Activated CD4-positive, alpha-beta T cell treated with anti-CD3 and anti-CD28 coated beads, Interleukin-2, amount 10 ng/mL, durations not matched to agents 7 days and 5 days (primary cell): ENCODE data around the gene TLK1. TPM values are rescaled to one million over a fixed set of nuclear protein-coding genes. Genes with fewer than 3 reads are reported as not detected.

ENCODE experiments used
- CTCF ChIA-PET: fragments of 350-600 bp; sonication (Branson Sonifier 250); formaldehyde crosslinking; loops from one replicate; lab custom pipeline; 2021; ENCODE audit warnings: antibody characterized with exemption; lab: Charles Lee
- POLR2A ChIA-PET: fragments of 350-600 bp; sonication (Branson Sonifier 250); formaldehyde crosslinking; loops from one replicate; lab custom pipeline; 2021; ENCODE audit warnings: antibody characterized with exemption; lab: Charles Lee
- DNase-seq: peaks from one replicate; pipeline ENCODE4 v3.0.0-alpha.2; 2020
- H3K27ac Mint-ChIP-seq: one replicate; pipeline ENCODE4 v1.8.0; 2021; ENCODE audit warnings: mild to moderate bottlenecking, moderate library complexity, mixed read lengths
- H3K27me3 Mint-ChIP-seq: one replicate; pipeline ENCODE4 v1.8.0; 2021; ENCODE audit warnings: mixed read lengths
- H3K36me3 Mint-ChIP-seq: one replicate; pipeline ENCODE4 v1.8.0; 2021; ENCODE audit warnings: low read depth, mixed read lengths
- H3K4me1 Mint-ChIP-seq: one replicate; pipeline ENCODE4 v1.8.0; 2021; ENCODE audit warnings: mixed read lengths
- H3K4me3 Mint-ChIP-seq: one replicate; pipeline ENCODE4 v1.8.0; 2021; ENCODE audit warnings: mild to moderate bottlenecking, moderate library complexity, mixed read lengths
- H3K9me3 Mint-ChIP-seq: one replicate; pipeline ENCODE4 v1.8.0; 2021; ENCODE audit warnings: mixed read lengths
- total RNA-seq, 2 experiments: library from RNA; stranded (reverse); gene quantifications; one replicate each; pipeline ENCODE4 v1.2.3, GENCODE V29; 2021

The TLK1 gene
- total RNA-seq, 2 experiments from 2014 or later = 87.1 to 92.5 TPM

DNA sequence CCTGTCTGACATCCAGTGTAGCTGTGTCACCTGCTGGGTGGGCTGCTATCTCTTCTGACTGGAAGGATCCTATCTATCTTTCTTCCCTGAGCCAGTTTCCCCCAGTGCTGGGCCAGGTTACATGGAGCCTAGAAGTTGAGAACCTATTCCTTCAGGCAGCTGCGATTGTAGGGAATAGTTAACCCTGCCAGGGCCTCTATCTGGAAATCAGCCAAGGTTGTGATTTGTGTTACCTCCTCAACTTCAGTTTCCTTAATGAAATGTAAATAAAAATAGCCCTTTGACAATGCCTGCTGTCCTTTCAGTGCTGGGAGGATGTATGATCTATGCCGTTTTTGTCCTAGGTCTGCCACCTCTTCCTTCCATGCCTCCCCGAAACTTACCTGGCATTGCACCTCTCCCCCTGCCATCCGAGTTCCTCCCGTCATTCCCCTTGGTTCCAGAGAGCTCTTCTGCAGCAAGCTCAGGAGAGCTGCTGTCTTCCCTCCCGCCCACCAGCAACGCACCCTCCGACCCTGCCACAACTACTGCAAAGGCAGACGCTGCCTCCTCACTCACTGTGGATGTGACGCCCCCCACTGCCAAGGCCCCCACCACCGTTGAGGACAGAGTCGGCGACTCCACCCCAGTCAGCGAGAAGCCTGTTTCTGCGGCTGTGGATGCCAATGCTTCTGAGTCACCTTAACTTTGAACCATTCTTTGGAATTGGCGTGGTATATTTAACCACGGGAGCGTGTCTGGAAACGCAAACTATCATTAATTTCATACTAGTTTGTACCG, 195.1 kb downstream of the TLK1 start:
- no peak for DNase-seq
- H3K36me3 Mint-ChIP-seq = peaks cover 34% of the 10 kb centered on the region
- no peaks in the 10 kb centered on the region for H3K27me3 Mint-ChIP-seq
- H3K4me1 Mint-ChIP-seq = no peaks in the 10 kb centered on the region
- no peak overlapping the region for H3K27ac Mint-ChIP-seq
- H3K9me3 Mint-ChIP-seq = no peaks in the 10 kb centered on the region
- CTCF ChIA-PET = interaction anchor here (1.1 to 2.0 kb wide), 3 partner anchors 10 to 464 kb away, joined by 3 to 6 read pairs (median 3); partner anchors contain the start of gene GORASP2
- POLR2A ChIA-PET = no interaction called here
- H3K4me3 Mint-ChIP-seq = no peak overlapping the region

DNA sequence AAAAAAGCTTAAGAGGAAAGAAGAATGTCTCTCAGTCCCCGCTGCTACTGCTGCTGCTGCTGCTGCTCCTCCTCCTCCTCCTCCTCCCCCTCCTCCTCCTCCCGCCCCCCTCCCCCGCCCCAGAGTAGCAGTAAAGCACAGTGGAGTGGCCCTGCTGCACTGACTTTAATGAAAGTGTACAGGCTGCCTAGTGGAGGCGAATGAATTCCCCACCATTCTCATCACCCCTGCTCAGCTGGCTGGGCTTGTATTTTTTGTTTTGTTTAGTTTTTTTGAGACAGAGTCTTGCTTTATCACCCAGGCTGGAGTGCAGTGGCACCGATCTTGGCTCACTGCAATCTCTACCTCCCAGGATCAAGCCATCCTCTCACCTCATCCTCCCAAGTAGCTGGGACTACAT, 197.3 kb downstream of the TLK1 start:
- no peak for DNase-seq
- Mint-ChIP-seq H3K27ac (no peak overlapping the region), H3K36me3 (peaks cover 39% of the 10 kb centered on the region), H3K4me1 (no peaks in the 10 kb centered on the region), H3K27me3 (no peaks in the 10 kb centered on the region), H3K4me3 (no peak overlapping the region), H3K9me3 (no peaks in the 10 kb centered on the region)
- ChIA-PET POLR2A (no interaction called here), CTCF (interaction anchor here (2.0 kb wide), 1 partner anchor 34 kb away, joined by 6 read pairs; the partner anchor contains the start of gene GORASP2)

- peaks cover 61% of the 10 kb centered on the region for H3K36me3 Mint-ChIP-seq
- H3K4me1 Mint-ChIP-seq = no peaks in the 10 kb centered on the region
- no peak overlapping the region for H3K4me3 Mint-ChIP-seq
- CTCF ChIA-PET = interaction anchor here (1.6 kb wide), 1 partner anchor 25 kb away, joined by 4 read pairs; the partner anchor contains the start of gene GORASP2
- no peaks in the 10 kb centered on the region for H3K9me3 Mint-ChIP-seq
- no peak overlapping the region for H3K27ac Mint-ChIP-seq
- no peak for DNase-seq
- POLR2A ChIA-PET = no interaction called here
- H3K27me3 Mint-ChIP-seq = no peaks in the 10 kb centered on the region
Measured at GRCh38 chr2:170953941-170954340, 206.8 kb downstream of the TLK1 start.

- POLR2A ChIA-PET = no interaction called here
Measured at GRCh38 chr2:170950221-170950761, 210.4 kb downstream of the TLK1 start.

DNA sequence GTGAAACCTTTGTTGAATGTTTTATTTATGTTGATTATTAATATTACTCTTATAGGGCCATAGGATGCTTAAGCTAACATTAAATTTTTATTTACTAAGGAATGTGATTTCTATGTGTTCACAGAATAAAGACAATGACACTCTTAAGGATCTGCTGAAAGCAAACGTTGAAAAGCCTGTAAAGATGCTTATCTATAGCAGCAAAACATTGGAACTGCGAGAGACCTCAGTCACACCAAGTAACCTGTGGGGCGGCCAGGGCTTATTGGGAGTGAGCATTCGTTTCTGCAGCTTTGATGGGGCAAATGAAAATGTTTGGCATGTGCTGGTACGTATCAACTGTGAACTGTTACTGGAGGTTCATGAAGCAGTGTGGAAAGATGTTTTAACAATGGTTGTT, 211.3 kb downstream of the TLK1 start:
- no peak for DNase-seq
- peaks cover 48% of the 10 kb centered on the region for H3K36me3 Mint-ChIP-seq
- ChIA-PET POLR2A (no interaction called here), CTCF (interaction anchor here (0.5 to 1.6 kb wide), 2 partner anchors 20 to 1051 kb away, joined by 3 to 8 read pairs; partner anchors contain the start of gene GORASP2)
- H3K27ac Mint-ChIP-seq = no peak overlapping the region
- H3K27me3 Mint-ChIP-seq = no peaks in the 10 kb centered on the region
- no peak overlapping the region for H3K4me3 Mint-ChIP-seq
- peaks cover 5% of the 10 kb centered on the region for H3K4me1 Mint-ChIP-seq
- H3K9me3 Mint-ChIP-seq = no peaks in the 10 kb centered on the region

More at GRCh38 chr2:170950221-170950761, 210.4 kb downstream of the TLK1 start:
- DNase-seq = no peak
- no peak overlapping the region for H3K27ac Mint-ChIP-seq
- CTCF ChIA-PET = interaction anchor here (3.1 kb wide), 1 partner anchor 21 kb away, joined by 11 read pairs; the partner anchor contains the start of gene GORASP2
- no peaks in the 10 kb centered on the region for H3K27me3 Mint-ChIP-seq
- peaks cover 5% of the 10 kb centered on the region for H3K4me1 Mint-ChIP-seq
- H3K4me3 Mint-ChIP-seq = no peak overlapping the region
- H3K9me3 Mint-ChIP-seq = no peaks in the 10 kb centered on the region
- H3K36me3 Mint-ChIP-seq = peaks cover 56% of the 10 kb centered on the region

DNA sequence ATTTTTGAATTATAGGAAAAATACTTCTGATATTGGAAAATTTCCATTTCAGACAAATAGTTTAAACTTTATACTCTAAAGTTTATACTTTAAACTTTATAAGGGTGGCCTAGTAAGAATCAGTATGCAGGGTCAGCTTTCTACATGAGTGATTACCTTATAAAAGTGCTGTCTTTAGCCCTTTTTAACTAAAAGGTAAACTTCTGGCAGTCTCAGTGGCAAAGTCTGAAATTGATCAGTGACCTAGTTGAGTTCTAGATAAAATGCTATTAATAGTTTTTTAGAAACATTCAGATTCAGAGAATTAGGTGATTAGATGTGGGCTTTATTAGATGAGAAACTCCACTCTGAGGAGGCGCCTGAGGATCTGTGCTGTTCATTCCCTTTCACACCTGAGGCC, 216.1 kb downstream of the TLK1 start:
- Mint-ChIP-seq H3K4me1 (peaks cover 30% of the 10 kb centered on the region), H3K27me3 (no peaks in the 10 kb centered on the region)
- POLR2A ChIA-PET = no interaction called here

DNA sequence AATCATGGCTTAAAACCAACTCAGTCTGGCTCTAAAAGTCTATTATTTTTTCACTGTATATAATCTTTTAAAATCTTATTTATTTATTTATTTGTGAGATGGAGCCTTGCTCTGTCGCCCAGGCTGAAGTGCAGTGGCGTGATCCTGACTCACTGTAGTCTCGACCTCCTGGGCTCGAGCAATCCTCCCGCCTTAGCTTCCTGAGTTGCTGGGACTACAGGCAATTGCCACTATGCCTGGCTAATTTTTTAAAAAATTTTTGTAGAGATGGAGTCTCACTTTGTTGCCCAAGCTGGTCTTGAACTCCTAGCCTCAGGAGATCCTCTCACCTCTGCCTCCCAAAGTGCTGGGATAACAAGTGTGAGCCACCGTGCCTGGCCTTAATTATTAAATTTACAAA, 217.1 kb downstream of the TLK1 start:
- no peaks in the 10 kb centered on the region for H3K9me3 Mint-ChIP-seq
- POLR2A ChIA-PET = no interaction called here
- peaks cover 36% of the 10 kb centered on the region for H3K4me1 Mint-ChIP-seq

More for the DNA sequence above, 216.1 kb downstream of the TLK1 start:
- Mint-ChIP-seq H3K9me3 (no peaks in the 10 kb centered on the region), H3K36me3 (peaks cover 20% of the 10 kb centered on the region), H3K4me3 (no peak overlapping the region), H3K27ac (no peak overlapping the region)
- DNase-seq = no peak
- CTCF ChIA-PET = interaction anchor here (3.4 to 5.0 kb wide), 2 partner anchors 12 to 15 kb away, joined by 8 to 27 read pairs; partner anchors contain the start of gene GORASP2

DNA sequence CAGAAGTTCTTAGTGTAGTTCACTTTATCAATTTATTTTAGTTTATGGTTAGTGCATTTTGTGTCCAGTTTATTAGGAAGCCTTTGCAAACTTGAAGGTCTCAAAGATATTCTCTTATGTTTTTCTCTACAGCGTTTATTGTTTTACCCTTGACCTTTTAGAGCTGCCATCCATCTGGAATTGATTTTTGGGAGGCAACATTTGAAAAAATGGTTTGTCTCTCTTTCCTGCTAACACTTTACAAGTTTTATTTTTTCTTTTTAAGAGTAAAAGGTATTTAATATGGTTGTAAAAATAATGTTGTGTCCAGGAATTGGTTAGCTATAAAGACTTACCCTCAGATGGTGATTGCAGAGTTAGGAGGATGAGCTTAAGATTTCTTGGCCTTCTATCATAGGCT, 217.7 kb downstream of the TLK1 start:
- H3K36me3 Mint-ChIP-seq = peaks cover 18% of the 10 kb centered on the region
- DNase-seq = no peak
- peaks cover 36% of the 10 kb centered on the region for H3K4me1 Mint-ChIP-seq
- H3K9me3 Mint-ChIP-seq = no peaks in the 10 kb centered on the region
- H3K27me3 Mint-ChIP-seq = no peaks in the 10 kb centered on the region
- H3K4me3 Mint-ChIP-seq = no peak overlapping the region
- ChIA-PET CTCF (interaction anchor here (0.6 to 5.0 kb wide), 3 partner anchors 14 to 550 kb away, joined by 3 to 27 read pairs (median 4); partner anchors contain the start of gene GORASP2), POLR2A (interaction anchor here (0.8 kb wide), 1 partner anchor 14 kb away, joined by 5 read pairs; the partner anchor contains the start of gene GORASP2)
- no peak overlapping the region for H3K27ac Mint-ChIP-seq

More for the DNA sequence above, 217.1 kb downstream of the TLK1 start:
- CTCF ChIA-PET = interaction anchor here (0.6 to 5.0 kb wide), 3 partner anchors 14 to 550 kb away, joined by 3 to 27 read pairs (median 4); partner anchors contain the start of gene GORASP2
- no peak for DNase-seq
- Mint-ChIP-seq H3K4me3 (no peak overlapping the region), H3K27me3 (no peaks in the 10 kb centered on the region), H3K36me3 (peaks cover 18% of the 10 kb centered on the region), H3K27ac (no peak overlapping the region)

DNA sequence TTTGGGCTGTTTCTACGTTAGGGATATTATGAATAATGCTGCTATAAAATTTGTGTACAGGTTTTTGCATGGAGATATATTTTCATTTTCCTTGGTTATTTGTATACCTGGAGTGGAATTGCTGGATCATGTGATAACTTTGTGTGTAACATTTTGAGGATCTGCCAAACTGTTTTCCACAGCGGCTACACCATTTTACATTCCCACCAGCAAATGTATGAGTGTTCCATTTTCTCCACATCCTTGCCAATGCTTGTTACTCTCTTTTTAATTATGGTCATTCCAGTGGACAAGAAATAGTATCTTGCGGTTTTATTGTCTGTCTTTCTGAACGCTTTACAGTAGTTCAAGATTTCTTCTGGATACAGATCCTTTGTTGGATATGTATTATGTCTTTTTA, 218.1 kb downstream of the TLK1 start:
- H3K9me3 Mint-ChIP-seq = no peaks in the 10 kb centered on the region
- DNase-seq = no peak
- no peak overlapping the region for H3K27ac Mint-ChIP-seq
- H3K4me1 Mint-ChIP-seq = peaks cover 36% of the 10 kb centered on the region
- ChIA-PET CTCF (interaction anchor here (1.0 to 5.0 kb wide), 2 partner anchors 13 to 18 kb away, joined by 3 to 27 read pairs; partner anchors contain the start of gene GORASP2), POLR2A (interaction anchor here (0.8 kb wide), 1 partner anchor 14 kb away, joined by 5 read pairs; the partner anchor contains the start of gene GORASP2)
- no peak overlapping the region for H3K4me3 Mint-ChIP-seq
- no peaks in the 10 kb centered on the region for H3K27me3 Mint-ChIP-seq
- H3K36me3 Mint-ChIP-seq = peaks cover 18% of the 10 kb centered on the region

Other genes starting within 250 kb of the TLK1 start
- gene GORASP2, start 231.6 kb downstream of the TLK1 start, total RNA-seq = 10 to 100 TPM; 58.7 to 62.0 TPM